HG03575 (cell line): ENCODE measurements around the gene SHF.
"Not testable (repeated sequence)": the region's sequence is repeated elsewhere in the genome, so short reads cannot be mapped to it uniquely, and the experiment has no call there.

Experiments
- ATAC-seq: cut with Tn5 transposase; IDR thresholded peaks from one replicate; pipeline ENCODE4 v1.9.1; 2021; ENCODE audit not compliant: unreplicated experiment, insufficient number of reproducible peaks, low FRiP score; ENCODE audit errors: extremely low read depth

The SHF gene

DNA sequence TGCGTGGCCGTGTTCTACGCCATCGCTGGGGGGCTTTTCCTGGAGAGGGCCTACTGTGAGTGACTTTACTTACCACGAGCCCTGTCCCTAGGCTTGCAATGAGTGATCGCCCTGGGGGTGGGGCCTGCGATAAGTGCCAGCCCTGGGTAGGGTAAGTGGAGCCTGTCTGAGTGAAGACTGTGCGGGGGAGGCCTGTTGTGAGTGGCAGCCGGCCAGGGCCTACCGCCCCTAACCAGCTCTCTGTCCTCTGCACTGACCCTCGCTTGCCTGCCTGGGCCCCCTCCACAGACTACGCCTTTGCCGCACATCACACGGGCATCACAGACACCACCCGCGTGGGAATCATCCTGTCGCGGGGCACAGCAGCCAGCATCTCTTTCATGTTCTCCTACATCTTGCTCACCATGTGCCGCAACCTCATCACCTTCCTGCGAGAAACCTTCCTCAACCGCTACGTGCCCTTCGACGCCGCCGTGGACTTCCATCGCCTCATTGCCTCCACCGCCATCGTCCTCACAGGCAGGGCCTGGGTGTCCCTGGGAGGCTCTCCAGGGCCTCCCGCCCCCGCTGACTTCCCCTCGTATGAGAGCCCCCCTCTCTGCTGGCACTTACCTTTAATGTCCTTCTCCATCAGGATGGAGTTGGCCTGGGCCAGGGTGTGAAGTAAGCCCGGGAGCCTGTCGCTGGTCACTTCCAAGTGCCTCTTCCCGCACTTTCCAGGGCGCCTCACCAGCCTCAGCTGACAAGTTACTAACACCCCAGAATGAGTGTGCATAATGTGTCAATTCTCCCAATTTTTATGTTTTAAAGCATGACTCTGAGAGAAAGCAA lies 35.6 kb downstream of the SHF start:
- ATAC-seq, result no peak

DNA sequence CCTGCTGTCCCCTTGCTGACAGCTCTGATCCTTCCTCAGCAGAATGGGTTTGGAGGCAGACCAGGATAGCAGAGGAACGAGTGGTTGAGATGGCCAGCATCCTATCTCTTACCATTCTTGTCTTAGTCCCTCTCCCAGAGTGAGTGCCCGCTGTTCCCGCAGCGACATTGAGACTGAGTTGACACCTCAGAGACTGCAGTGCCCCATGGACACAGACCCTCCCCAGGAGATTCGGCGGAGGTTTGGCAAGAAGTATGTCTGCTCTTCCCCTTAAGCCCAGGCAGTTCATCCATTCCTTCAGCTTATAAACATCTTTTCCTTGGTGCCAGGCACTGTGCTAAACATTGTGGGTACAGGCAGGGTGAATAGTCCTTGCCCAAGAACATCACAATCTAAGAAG lies 36.8 kb downstream of the SHF start:
- ATAC-seq, result no peak

DNA sequence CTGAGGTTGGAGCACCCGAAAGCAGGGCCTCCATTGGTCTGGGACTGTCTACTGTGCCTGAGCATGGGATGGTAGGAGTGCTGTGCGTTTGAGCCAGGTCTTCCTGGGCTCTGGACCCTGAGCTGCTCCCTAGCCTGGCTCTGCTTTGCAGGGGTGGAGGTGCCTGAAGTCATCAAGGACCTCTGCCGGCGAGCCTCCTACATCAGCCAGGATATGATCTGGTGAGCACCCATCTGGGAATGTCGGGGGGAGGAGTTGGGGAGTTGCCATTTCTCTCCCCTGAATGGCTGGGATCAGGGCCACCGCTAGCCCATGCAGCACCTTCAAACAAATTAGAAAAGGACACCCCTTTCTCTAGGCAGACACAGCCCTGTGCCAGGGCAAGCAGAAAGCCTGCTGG lies 37.3 kb downstream of the SHF start:
- ATAC-seq, result no peak

DNA sequence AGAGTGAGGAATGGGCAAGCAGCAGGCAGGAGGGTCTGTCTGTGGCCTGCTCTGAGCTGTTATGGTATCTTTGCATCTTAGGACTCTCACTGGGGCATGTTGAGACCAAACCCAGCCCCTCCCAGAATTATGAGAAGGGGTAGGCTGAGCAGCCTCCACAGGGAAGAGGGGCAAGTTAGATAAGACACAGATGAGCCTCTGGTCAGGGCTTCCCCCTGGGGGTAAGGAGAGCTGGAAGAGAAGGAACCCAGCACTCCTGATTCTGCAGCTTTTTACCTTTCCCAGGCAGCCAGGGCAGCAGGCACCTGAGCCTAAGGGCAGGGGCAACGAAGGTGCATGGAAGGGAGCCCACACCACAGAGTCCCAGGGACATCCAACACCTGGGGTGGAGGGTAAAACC lies 38.7 kb downstream of the SHF start:
- no peak for ATAC-seq

DNA sequence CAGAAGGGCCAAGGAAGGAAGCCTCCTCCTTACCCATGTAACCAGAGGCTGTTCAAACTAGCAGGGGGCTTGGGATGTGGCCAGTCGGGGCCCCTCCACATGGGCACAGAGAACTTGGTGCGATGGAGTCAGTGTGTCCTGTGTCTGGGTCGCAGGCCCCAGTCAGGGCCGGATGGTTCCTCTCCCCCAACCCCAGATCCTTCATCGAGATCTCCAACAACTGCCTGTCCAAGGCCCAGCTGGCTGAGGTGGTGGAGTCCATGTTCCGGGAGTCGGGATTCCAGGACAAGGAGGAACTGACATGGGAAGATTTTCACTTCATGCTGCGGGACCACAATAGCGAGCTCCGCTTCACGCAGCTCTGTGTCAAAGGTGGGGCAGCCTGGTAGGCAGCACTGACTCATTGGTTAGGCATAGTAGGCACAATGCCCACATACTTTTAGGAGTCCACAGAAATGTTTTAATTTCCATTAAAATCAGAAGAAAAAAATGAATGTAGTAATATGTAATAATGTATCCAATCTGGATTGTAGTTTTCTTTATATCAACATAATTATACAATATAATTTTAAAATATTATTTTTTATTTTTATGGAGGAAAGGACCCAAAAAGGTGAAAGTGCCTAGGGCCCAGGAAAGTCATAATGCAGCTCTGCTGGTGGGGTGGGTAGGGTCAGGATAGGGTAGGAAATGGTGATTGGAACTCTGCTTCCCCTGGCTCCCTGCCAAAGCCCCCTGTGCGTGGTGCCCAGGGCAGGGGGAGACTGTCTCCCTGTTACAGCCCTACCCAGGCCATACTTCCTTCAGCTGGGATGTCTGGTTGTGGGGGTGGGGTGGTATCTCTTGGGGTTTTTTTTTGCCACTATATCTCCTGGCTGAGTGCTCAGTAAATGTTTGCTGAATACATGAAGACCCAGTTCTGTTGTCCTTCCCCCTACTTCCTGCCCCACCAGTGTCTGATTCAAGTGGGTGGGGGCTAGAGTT lies 39.4 kb downstream of the SHF start:
- ATAC-seq, result no peak

DNA sequence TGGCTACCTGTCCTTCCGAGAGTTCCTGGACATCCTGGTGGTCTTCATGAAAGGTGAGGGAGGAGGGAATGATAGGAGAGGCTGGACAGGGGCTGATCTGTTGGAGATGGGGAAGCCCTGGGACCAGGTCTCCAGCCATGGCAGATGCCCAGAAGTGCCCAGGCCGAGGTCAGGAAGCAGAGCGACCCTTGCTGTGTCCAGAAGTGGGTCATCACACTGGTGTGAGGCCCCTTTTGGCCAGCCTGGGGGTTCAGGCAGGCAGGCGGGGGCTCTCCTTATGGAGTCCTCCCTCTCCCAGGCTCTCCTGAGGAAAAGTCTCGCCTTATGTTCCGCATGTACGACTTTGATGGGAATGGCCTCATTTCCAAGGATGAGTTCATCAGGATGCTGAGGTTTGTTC lies 40.2 kb downstream of the SHF start:
- ATAC-seq, result no peak

DNA sequence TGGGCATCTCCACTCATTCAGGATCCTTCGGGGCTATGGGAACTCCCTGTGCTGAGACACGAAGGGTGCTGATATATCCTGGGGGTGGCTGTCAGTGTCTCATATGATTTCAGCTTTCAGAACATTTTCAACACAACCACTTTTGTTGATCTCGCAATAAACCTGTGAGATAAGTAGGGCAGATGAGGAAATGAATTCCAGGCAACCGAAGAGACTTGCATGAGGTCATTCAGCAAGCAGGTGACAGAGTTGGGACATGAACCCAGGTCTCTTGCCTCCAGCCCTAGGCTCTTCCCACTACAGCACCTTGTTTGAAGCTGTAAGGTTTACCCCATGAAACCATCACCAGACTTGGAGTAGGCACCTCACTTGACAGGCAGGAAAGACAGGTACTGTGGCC lies 41.4 kb downstream of the SHF start:
- ATAC-seq, result no peak

DNA sequence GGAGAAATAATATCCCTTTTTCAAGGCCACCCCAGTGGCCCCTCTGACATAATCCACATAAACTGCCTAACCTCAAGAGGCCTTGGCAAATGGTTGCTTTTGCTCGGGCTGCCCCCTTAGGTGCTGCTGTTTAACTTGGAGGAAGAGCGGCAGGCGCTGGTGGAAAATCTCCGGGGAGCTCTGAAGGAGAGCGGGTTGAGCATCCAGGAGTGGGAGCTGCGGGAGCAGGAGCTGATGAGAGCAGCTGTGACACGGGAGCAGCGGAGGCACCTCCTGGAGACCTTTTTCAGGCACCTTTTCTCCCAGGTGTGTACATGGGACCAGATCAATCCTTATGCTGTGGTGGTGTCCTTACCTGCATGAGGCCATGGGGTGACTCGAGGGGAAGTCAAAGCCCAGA lies 43.0 kb downstream of the SHF start:
- ATAC-seq, result no peak

DNA sequence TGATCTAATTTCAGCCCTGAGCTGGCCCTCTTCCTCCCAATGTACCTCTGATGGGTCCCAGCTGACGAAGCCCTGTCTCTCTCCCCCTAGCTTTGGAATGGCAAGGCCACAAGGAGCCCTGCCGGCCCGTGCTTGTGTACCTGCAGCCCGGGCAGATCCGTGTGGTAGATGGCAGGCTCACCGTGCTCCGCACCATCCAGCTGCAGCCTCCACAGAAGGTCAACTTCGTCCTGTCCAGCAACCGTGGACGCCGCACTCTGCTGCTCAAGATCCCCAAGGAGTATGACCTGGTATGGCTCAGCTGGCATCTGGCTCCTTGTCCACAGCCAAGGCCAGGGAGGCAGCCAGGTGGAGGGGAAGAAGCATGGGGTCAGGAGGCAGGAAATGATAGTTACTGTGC lies 43.8 kb downstream of the SHF start:
- ATAC-seq, result no peak

DNA sequence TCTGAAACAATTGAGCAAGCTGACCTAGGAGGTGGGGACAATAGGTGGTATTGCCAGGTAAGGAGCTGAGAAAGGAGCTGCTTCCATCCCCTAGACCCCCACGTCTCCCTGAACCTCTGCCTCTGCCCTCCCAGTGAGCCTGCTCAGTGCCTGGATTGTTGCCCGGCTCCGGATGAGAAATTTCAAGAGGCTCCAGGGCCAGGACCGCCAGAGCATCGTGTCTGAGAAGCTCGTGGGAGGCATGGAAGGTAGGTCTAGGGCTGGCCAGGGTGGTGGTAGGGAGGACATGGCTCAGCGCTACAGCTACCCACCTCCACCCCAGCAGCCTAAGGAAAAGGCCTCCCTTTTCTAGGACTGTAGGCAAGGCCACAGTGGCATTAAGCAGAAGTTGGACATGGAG lies 44.7 kb downstream of the SHF start:
- no peak for ATAC-seq

DNA sequence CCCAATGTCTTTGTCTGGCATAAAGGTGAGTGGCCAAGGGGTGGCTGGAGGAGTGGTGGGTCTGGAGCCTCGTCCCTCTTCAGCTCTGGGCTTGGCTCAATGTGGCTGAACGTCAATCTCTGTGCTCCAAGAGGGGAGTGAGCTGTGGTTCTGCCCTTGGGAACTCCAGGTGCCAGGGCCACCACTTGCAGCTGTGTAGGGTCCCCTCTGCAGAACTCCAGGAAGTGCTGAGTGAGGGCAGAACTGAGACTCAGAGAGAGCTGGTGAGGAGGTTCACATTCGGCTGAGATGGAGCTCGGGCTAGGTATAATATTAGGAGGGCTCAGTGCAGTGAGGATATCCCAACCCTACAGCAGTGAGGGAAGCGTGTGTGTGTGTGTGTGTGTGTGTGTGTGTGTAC lies 46.4 kb downstream of the SHF start:
- no peak for ATAC-seq

DNA sequence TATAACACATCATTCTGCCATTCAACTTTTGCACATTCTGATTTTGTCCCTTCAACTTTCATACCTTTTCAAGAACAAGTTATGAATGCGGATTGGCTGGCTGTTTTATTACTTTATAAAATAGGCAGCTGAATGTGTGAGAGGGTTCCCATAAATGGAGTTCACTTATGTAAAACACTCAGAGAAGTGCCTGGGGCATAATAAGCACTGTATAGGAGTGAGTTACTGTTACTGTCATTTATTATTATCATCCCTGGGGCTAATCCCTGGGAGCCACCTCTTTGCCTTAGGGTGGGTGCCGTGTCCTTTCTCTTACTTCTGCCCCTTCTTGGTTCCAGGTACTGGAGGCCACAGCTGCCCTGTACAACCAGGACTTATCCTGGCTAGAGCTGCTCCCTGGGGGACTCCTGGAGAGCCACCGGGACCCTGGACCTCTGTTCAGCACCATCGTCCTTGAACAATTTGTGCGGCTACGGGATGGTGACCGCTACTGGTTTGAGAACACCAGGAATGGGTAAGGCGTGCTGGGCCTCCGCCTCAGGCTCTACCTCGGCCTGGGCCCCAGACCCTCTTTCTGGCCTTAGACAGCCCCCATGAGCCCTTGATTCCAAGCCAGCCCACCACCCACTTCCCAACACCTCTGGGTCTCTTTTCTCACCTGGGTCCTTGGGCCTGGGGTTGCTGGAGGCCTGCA lies 47.1 kb downstream of the SHF start:
- ATAC-seq, result no peak

DNA sequence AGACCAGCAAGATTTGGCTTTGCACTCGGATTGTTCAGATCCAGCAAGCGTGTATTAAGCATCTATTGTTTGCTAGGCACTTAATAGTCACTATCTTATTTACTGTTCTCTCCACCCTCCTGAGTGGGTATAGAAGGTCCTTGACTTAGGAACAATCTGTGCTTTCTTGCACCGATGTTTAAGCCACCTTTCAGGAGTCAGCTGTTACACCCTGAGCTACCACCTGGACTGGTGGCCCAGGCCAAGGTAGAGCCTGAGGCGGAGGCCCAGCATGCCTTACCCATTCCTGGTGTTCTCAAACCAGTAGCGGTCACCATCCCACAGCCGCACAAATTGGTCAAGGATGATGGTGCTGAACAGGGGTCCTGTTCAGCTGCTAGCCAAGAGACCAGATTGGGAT lies 48.0 kb downstream of the SHF start:
- no peak for ATAC-seq

DNA sequence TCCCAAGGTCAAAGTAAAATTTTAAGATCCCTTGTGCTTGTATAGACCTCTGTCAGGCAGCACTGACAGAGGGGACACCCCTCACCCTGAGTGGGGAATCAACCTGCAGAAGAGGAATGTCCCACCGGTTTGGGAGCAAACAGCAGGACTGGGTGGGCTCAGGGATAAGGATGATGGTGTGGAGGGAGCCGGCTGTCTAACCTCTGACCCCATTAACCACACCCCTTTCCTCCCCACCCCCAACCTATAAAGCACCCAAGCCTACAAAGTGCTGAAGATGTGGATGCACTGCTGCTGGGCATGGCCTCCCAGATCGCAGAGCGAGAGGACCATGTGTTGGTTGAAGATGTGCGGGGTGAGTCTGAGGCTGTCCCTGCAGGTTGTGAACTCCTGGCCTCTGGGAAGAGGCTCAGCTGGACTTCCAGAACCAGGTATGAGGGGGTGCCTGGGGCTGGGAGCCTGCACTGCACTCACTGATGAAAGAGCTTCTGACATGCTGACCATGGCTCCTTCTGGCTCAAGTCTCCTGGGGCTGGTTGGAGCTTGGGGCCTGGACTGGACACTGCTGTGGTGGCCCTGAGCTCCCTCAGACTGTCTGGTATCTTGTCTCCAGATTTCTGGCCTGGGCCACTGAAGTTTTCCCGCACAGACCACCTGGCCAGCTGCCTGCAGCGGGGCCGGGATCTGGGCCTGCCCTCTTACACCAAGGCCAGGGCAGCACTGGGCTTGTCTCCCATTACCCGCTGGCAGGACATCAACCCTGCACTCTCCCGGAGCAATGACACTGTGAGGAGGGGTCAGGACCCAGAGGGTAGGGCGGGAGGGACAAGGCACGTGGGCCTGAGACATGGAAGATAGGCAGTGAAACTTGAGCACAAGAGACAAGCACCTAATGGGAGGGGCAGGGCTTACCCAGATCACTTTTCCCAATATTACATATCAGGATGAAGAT lies 48.7 kb downstream of the SHF start:
- ATAC-seq, result no peak

DNA sequence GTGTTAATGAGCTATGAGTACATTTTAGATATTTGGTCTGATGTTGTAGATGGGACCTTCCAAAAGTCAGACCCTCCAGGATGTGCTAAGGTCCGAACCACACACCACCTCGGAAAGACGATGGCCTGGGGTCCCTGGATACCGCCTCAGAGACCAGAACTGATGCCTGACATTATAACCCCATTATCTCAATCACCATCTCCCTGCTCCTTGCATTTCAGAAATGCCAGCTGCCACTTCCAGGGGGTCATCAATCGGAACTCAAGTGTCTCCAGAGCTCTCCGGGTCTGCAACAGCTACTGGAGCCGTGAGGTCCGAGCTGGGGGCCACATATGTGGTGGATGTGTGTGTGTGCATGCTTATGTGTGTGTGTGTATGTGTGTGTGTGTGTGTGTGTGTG lies 50.1 kb downstream of the SHF start:
- no peak for ATAC-seq

DNA sequence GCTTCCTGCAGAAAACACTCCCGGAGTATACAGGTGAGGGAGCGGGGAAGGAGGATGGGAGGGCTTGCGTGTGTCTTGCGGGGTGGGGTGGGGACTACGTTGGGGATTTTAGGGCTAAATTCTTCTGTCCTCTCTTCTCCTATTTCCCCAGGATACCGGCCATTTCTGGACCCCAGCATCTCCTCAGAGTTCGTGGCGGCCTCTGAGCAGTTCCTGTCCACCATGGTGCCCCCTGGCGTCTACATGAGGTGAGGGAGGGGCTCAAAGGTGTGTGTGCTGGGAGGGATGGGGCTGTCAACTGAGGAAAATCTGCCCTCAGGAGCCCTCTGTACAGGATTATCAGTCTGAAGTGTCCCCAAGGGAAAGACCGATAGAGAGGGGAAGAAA lies 51.4 kb downstream of the SHF start:
- ATAC-seq, result no peak

DNA sequence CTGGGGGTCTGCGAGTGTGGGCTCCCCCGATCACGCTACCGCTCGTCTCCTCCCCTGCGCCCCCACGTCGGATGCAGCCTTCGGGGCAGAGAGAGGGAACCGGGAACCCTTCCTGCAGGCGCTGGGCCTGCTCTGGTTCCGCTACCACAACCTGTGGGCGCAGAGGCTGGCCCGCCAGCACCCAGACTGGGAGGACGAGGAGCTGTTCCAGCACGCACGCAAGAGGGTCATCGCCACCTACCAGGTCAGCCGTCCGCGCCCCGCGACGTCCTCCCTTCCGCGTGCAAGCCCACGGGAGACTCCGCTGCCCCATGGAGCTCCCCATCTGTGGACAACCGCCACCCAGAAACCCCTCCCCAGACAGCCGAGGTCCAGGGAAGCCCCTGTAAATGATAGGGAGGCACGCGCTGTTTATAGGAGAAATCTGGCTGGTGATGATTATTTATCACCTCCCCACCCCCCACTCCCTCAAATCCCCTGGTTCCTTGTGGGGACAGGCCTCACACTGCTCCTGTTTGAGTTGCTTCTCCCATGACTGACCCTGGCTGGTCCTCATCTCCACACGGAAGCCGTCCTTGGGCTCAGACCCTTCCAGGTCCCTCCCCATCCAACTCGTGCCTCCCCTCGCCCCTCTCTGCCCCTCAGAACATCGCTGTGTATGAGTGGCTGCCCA lies 51.9 kb downstream of the SHF start:
- ATAC-seq, result not testable (repeated sequence)
